ENCODE results near the gene EGFL8. TPM values are rescaled to one million over a fixed set of nuclear protein-coding genes. Genes with fewer than 3 reads are reported as not detected.

EGFL8 gene
- total and polyA plus RNA-seq, 3 experiments from 2014 or later = 8.3 to 9.5 TPM; not detected in 1

- Histone ChIP-seq H3K27me3 (ENCODE audit: insufficient read depth, low read length, poor library complexity, severe bottlenecking) (no peaks in the 10 kb centered on the region), H3K9me3 (ENCODE audit: low read length) (no peaks in the 10 kb centered on the region), H3K4me1 (ENCODE audit: insufficient read depth, low read length) (peaks cover 6% of the 10 kb centered on the region), H3K4me3 (ENCODE audit: low read length) (no peak overlapping the region), H3K27ac (ENCODE audit: low read depth, low read length) (no peak overlapping the region), H3K36me3 (ENCODE audit: insufficient read depth, low read length) (no peaks in the 10 kb centered on the region)
- peaks cover 26 to 43% (median 40%) of the 10 kb centered on the region in 3 donors for H3K4me1 Mint-ChIP-seq
- H3K4me3 Mint-ChIP-seq = peak overlapping the region in 3 of 7 donors; percentile 86 to 89 (median 86)
- CTCF ChIA-PET = interaction anchor here (0.6 to 2.0 kb wide), 5 partner anchors 9 to 600 kb away, joined by 3 to 9 read pairs (median 3); no protein-coding TSS in a partner anchor
- peak overlapping the region in 3 of 8 donors; percentile 5 to 90 (median 51) for H3K27ac Mint-ChIP-seq
- peaks cover 0 to 8% (median 0%) of the 10 kb centered on the region in 3 donors for H3K36me3 Mint-ChIP-seq
- peaks cover 29 to 47% of the 10 kb centered on the region in 2 donors for H3K27me3 Mint-ChIP-seq
- peaks cover 0 to 8% (median 0%) of the 10 kb centered on the region in 5 donors for H3K9me3 Mint-ChIP-seq
- POLR2A ChIA-PET = no interaction called here
- DNase-seq = no peak
Measured at GRCh38 chr6:32147401-32148132, 16.8 kb upstream of the EGFL8 start.

GRCh38 chr6:32148289-32149091, 15.9 kb upstream of the EGFL8 start:
- no peak overlapping the region for H3K27ac ChIP-seq (ENCODE audit: low read depth, low read length)

GRCh38 chr6:32149092-32149755, 15.2 kb upstream of the EGFL8 start:
- Histone ChIP-seq H3K9me3 (ENCODE audit: low read length) (no peaks in the 10 kb centered on the region), H3K4me1 (ENCODE audit: insufficient read depth, low read length) (peaks cover 14% of the 10 kb centered on the region), H3K36me3 (ENCODE audit: insufficient read depth, low read length) (no peaks in the 10 kb centered on the region), H3K4me3 (ENCODE audit: low read length) (no peak overlapping the region), H3K27ac (ENCODE audit: low read depth, low read length) (no peak overlapping the region), H3K27me3 (ENCODE audit: insufficient read depth, low read length, poor library complexity, severe bottlenecking) (no peaks in the 10 kb centered on the region)
- Mint-ChIP-seq H3K27me3 (peaks cover 29 to 47% of the 10 kb centered on the region in 2 donors), H3K4me1 (peaks cover 39 to 58% (median 54%) of the 10 kb centered on the region in 3 donors), H3K36me3 (peaks cover 0 to 8% (median 4%) of the 10 kb centered on the region in 3 donors), H3K27ac (peak overlapping the region; percentile 28 to 88 (median 68)), H3K4me3 (peak overlapping the region; percentile 80 to 89 (median 84)), H3K9me3 (peaks cover 0 to 8% (median 0%) of the 10 kb centered on the region in 5 donors)
- CTCF ChIA-PET = interaction anchor here (1.1 to 2.0 kb wide), 3 partner anchors 11 to 46 kb away, joined by 3 to 9 read pairs (median 5); no protein-coding TSS in a partner anchor
- no peak for DNase-seq
- POLR2A ChIA-PET = no interaction called here

More at GRCh38 chr6:32148289-32149091, 15.9 kb upstream of the EGFL8 start:
- Mint-ChIP-seq H3K9me3 (peaks cover 0 to 8% (median 0%) of the 10 kb centered on the region in 5 donors), H3K27me3 (peaks cover 29 to 47% of the 10 kb centered on the region in 2 donors), H3K4me1 (peaks cover 33 to 52% (median 48%) of the 10 kb centered on the region in 3 donors), H3K36me3 (peaks cover 0 to 8% (median 0%) of the 10 kb centered on the region in 3 donors), H3K27ac (peak overlapping the region; percentile 28 to 90 (median 68)), H3K4me3 (peak overlapping the region; percentile 80 to 89 (median 84))
- Histone ChIP-seq H3K27me3 (ENCODE audit: insufficient read depth, low read length, poor library complexity, severe bottlenecking) (no peaks in the 10 kb centered on the region), H3K9me3 (ENCODE audit: low read length) (no peaks in the 10 kb centered on the region), H3K4me3 (ENCODE audit: low read length) (no peak overlapping the region), H3K36me3 (ENCODE audit: insufficient read depth, low read length) (no peaks in the 10 kb centered on the region), H3K4me1 (ENCODE audit: insufficient read depth, low read length) (peaks cover 14% of the 10 kb centered on the region)
- ChIA-PET POLR2A (no interaction called here), CTCF (interaction anchor here (1.0 to 2.0 kb wide), 4 partner anchors 10 to 97 kb away, joined by 3 to 9 read pairs (median 4); no protein-coding TSS in a partner anchor)
- peak; percentile 37 to 80 (median 58) for DNase-seq

GRCh38 chr6:32149932-32150870, 14.2 kb upstream of the EGFL8 start:
- Histone ChIP-seq H3K27ac (ENCODE audit: low read depth, low read length) (no peak overlapping the region), H3K4me3 (ENCODE audit: low read length) (no peak overlapping the region), H3K9me3 (ENCODE audit: low read length) (no peaks in the 10 kb centered on the region), H3K36me3 (ENCODE audit: insufficient read depth, low read length) (no peaks in the 10 kb centered on the region), H3K27me3 (ENCODE audit: insufficient read depth, low read length, poor library complexity, severe bottlenecking) (no peaks in the 10 kb centered on the region), H3K4me1 (ENCODE audit: insufficient read depth, low read length) (peaks cover 21% of the 10 kb centered on the region)
- Mint-ChIP-seq H3K27me3 (peaks cover 29 to 47% of the 10 kb centered on the region in 2 donors), H3K4me3 (peak overlapping the region in 6 of 7 donors; percentile 14 to 82 (median 26)), H3K36me3 (peaks cover 0 to 9% (median 8%) of the 10 kb centered on the region in 3 donors), H3K27ac (peak overlapping the region in 3 of 8 donors; percentile 33 to 72 (median 36)), H3K9me3 (peaks cover 0 to 8% (median 0%) of the 10 kb centered on the region in 5 donors), H3K4me1 (peaks cover 47 to 68% (median 64%) of the 10 kb centered on the region in 3 donors)
- ChIA-PET CTCF (interaction anchor here (1.1 kb wide), 1 partner anchor 45 kb away, joined by 3 read pairs; no protein-coding TSS in a partner anchor), POLR2A (no interaction called here)
- DNase-seq = no peak

GRCh38 chr6:32151181-32151862, 13.1 kb upstream of the EGFL8 start:
- ChIA-PET CTCF (interaction anchor here (0.6 to 1.9 kb wide), 5 partner anchors 19 to 1368 kb away, joined by 3 to 4 read pairs (median 3); no protein-coding TSS in a partner anchor), POLR2A (interaction anchor here (0.6 kb wide), 1 partner anchor 80 kb away, joined by 5 read pairs; no protein-coding TSS in a partner anchor)
- Mint-ChIP-seq H3K4me3 (peak overlapping the region in 6 of 7 donors; percentile 8 to 74 (median 26)), H3K27me3 (peaks cover 25 to 40% of the 10 kb centered on the region in 2 donors), H3K27ac (peak overlapping the region in 5 of 8 donors; percentile 22 to 83 (median 51)), H3K36me3 (peaks cover 0 to 11% (median 8%) of the 10 kb centered on the region in 3 donors), H3K4me1 (peaks cover 52 to 75% (median 63%) of the 10 kb centered on the region in 3 donors), H3K9me3 (peaks cover 0 to 8% (median 0%) of the 10 kb centered on the region in 5 donors)
- no peak for DNase-seq
- H3K27ac ChIP-seq (ENCODE audit: low read depth, low read length) = no peak overlapping the region
- H3K27me3 ChIP-seq (ENCODE audit: insufficient read depth, low read length, poor library complexity, severe bottlenecking) = no peaks in the 10 kb centered on the region
- peaks cover 27% of the 10 kb centered on the region for H3K4me1 ChIP-seq (ENCODE audit: insufficient read depth, low read length)
- no peaks in the 10 kb centered on the region for H3K9me3 ChIP-seq (ENCODE audit: low read length)
- H3K4me3 ChIP-seq (ENCODE audit: low read length) = peak overlapping the region; percentile 17
- H3K36me3 ChIP-seq (ENCODE audit: insufficient read depth, low read length) = peaks cover 2% of the 10 kb centered on the region

- H3K36me3 ChIP-seq (ENCODE audit: insufficient read depth, low read length) = peaks cover 6% of the 10 kb centered on the region
- peaks cover 50 to 77% (median 58%) of the 10 kb centered on the region in 3 donors for H3K4me1 Mint-ChIP-seq
- peak in 1 of 5 donors; percentile 36 for DNase-seq
- H3K27me3 ChIP-seq (ENCODE audit: insufficient read depth, low read length, poor library complexity, severe bottlenecking) = no peaks in the 10 kb centered on the region
- H3K27ac ChIP-seq (ENCODE audit: low read depth, low read length) = peak within 1 kb of the TSS; percentile 82
- peaks cover 0 to 6% (median 0%) of the 10 kb centered on the region in 5 donors for H3K9me3 Mint-ChIP-seq
- H3K9me3 ChIP-seq (ENCODE audit: low read length) = no peaks in the 10 kb centered on the region
- peak within 1 kb of the TSS in 7 of 8 donors; percentile 36 to 91 (median 85) for H3K27ac Mint-ChIP-seq
- H3K27me3 Mint-ChIP-seq = peaks cover 23 to 34% of the 10 kb centered on the region in 2 donors
- H3K4me1 ChIP-seq (ENCODE audit: insufficient read depth, low read length) = peaks cover 27% of the 10 kb centered on the region
- peak within 1 kb of the TSS; percentile 23 to 98 (median 74) for H3K4me3 Mint-ChIP-seq
- POLR2A ChIA-PET = no interaction called here
- H3K36me3 Mint-ChIP-seq = peaks cover 0 to 11% (median 8%) of the 10 kb centered on the region in 3 donors
- peak within 1 kb of the TSS; percentile 44 for H3K4me3 ChIP-seq (ENCODE audit: low read length)
- CTCF ChIA-PET = interaction anchor here (0.6 to 1.9 kb wide), 7 partner anchors 19 to 1367 kb away, joined by 3 to 4 read pairs (median 3); no protein-coding TSS in a partner anchor
Measured at GRCh38 chr6:32151863-32152768, 12.3 kb upstream of the EGFL8 start, which contains the start of gene PRRT1. TSS of gene PRRT1 (minus strand) at chr6:32151939. CDS start at chr6:32151827, 112 bp downstream.
